HG03103 (cell line): ENCODE results near the gene PEX14.

ENCODE experiments used
- ATAC-seq: cut with Tn5 transposase; IDR thresholded peaks from one replicate; pipeline ENCODE4 v1.9.1; 2021; ENCODE audit warnings: low read depth; ENCODE audit not compliant: unreplicated experiment

PEX14 gene

GRCh38 chr1:10515301-10515975 lies 40.7 kb downstream of the PEX14 start:
- no peak for ATAC-seq

- no peak for ATAC-seq
Observed at GRCh38 chr1:10515976-10516750, 41.4 kb downstream of the PEX14 start.

- ATAC-seq = no peak
Observed at GRCh38 chr1:10516925-10517676, 42.4 kb downstream of the PEX14 start.

- no peak for ATAC-seq
Observed at GRCh38 chr1:10517677-10517982, 42.9 kb downstream of the PEX14 start.

GRCh38 chr1:10519016-10519417 lies 44.3 kb downstream of the PEX14 start:
- ATAC-seq = no peak

GRCh38 chr1:10520497-10520896 lies 45.7 kb downstream of the PEX14 start:
- no peak for ATAC-seq

- no peak for ATAC-seq
Observed at GRCh38 chr1:10520952-10521351, 46.2 kb downstream of the PEX14 start.

GRCh38 chr1:10521537-10522157 lies 46.9 kb downstream of the PEX14 start:
- no peak for ATAC-seq

- ATAC-seq = no peak
Observed at GRCh38 chr1:10522322-10522860, 47.6 kb downstream of the PEX14 start.

- ATAC-seq = no peak
Observed at GRCh38 chr1:10525208-10525607, 50.5 kb downstream of the PEX14 start.

GRCh38 chr1:10528066-10529014 lies 53.6 kb downstream of the PEX14 start:
- ATAC-seq = no peak

- ATAC-seq = no peak
Observed at GRCh38 chr1:10529091-10529490, 54.3 kb downstream of the PEX14 start.

GRCh38 chr1:10529765-10530164 lies 55.0 kb downstream of the PEX14 start:
- ATAC-seq = no peak

- ATAC-seq = no peak
Observed at GRCh38 chr1:10530281-10530740, 55.6 kb downstream of the PEX14 start.

- no peak for ATAC-seq
Observed at GRCh38 chr1:10530756-10531495, 56.2 kb downstream of the PEX14 start.

GRCh38 chr1:10532362-10532761 lies 57.6 kb downstream of the PEX14 start:
- no peak for ATAC-seq

GRCh38 chr1:10534519-10534918 lies 59.8 kb downstream of the PEX14 start:
- no peak for ATAC-seq

- ATAC-seq = no peak
Observed at GRCh38 chr1:10536133-10536770, 61.5 kb downstream of the PEX14 start.
